Tibial nerve (tissue), 4 donors: ENCODE data around the gene INTS11. TPM values are rescaled to one million over a fixed set of nuclear protein-coding genes. Genes with fewer than 3 reads are reported as not detected.

ENCODE experiments used
- DNase-seq, 2 donors: peaks; one replicate each; pipeline ENCODE4 v3.0.0-alpha.2; 2019; ENCODE audit warnings: low spot score in 2 of 2
- H3K27ac ChIP-seq, 4 donors: fragments of 200-600 bp; sonication (generic) in 3 of 4; one replicate each; pipeline ENCODE4 v1.5.1; 2017 to 2019; ENCODE audit warnings: mild to moderate bottlenecking in 1 of 4
- H3K27me3 ChIP-seq, 2 donors: fragments of 200-600 bp; sonication (generic) in 1 of 2; one replicate each; pipeline versions ENCODE4 v1.5.1 to v1.6.0; 2017 to 2019
- H3K36me3 ChIP-seq, 3 donors: fragments of 200-600 bp; sonication (generic); one replicate each; pipeline ENCODE4 v1.5.1; 2018 to 2019
- H3K4me1 ChIP-seq, 4 donors: fragments of 200-600 bp; sonication (generic) in 3 of 4; one replicate each; pipeline ENCODE4 v1.5.1; 2017 to 2019
- H3K4me3 ChIP-seq, 4 donors: fragments of 200-600 bp; sonication (generic) in 3 of 4; one replicate each; pipeline ENCODE4 v1.5.1; 2017 to 2019; ENCODE audit warnings: mild to moderate bottlenecking in 1 of 4, moderate library complexity in 1 of 4
- H3K9me3 ChIP-seq, 4 donors: fragments of 200-600 bp; sonication (generic) in 3 of 4; one replicate each; pipeline ENCODE4 v1.5.1; 2017 to 2019
- EP300 ChIP-seq, 2 donors: sonication (generic); formaldehyde crosslinking; IDR thresholded peaks; one replicate each; pipeline ENCODE4 v1.6.1; 2017; ENCODE audit warnings: antibody characterized with exemption in 2 of 2, mild to moderate bottlenecking in 1 of 2
- POLR2A ChIP-seq, 2 donors: fragments of 450-650 bp; IDR thresholded peaks; one replicate each; pipeline ENCODE4 v1.6.1; 2017; ENCODE audit warnings: antibody characterized with exemption in 2 of 2, mild to moderate bottlenecking in 2 of 2, moderate library complexity in 2 of 2
- WGBS, 2 donors: methylation state at CpG; one replicate each; pipeline ENCODE4 v1.1.5; 2018; 5-methylcytosine and 5-hydroxymethylcytosine counted together
- total RNA-seq, 4 donors: library from RNA; depleted of rRNA; stranded (reverse); fragments of >200 nt; gene quantifications; one replicate each; pipeline ENCODE4 v1.1.0, GENCODE V29; 2016
- TF ChIP-seq, protein P1 (sequence below), 5 experiments: fragments of 200-600 bp in 3 of 5; fragments of 450-650 bp in 2 of 5; sonication (generic) in 3 of 5; IDR thresholded peaks; one replicate each; pipeline ENCODE4 v1.5.1; 2016 to 2019; ENCODE audit warnings: antibody characterized with exemption in 5 of 5, mild to moderate bottlenecking in 3 of 5, moderate library complexity in 2 of 5

Gene INTS11
- total RNA-seq, 4 donors from 2014 or later = 118 to 241 (median 157) TPM

DNA sequence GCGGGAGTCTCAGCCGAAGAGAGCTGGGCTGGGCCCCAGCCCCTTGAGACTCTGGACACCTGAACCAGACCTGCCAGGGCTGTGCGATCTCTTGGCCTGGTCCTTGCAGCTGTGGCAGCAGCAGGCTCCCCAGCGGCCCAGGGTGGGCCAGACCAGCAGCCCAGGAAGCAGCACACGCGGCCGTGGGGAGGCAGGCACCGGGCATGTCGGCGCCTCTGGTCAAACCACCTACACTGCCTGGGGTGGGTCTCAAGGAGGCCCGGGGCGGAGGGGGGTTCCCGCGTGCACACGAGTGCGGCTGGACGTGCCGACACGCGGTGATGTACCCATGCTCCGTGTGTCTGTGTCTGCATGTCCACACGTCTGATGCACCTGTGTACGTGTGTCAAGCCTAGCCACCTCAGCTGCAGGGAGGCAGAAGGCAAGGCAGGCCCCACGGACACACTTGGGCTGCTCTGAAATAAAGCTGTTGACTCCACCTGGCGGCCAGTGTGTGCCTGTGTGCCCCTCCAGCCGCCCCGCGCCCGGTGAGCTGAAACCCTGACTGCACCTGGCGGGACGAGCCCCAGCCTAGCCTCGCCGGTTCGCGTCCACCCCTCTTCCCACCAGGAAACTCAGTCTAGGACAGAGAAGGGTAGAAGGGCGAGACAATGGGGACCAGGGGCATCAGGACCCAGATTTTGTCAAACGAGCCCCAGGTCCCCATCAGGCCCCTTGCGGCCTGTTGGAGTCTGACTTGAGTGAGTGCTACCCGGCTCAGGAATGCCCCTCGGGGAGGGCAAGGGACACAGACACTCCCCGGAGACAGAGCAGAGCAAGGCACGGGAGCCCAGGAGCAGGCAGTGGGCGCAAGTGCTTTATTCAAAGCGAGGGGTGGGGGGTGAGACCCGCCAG is 32.7 kb downstream of the INTS11 start:
- no peak for TF ChIP-seq POLR2A (IDR thresholded peaks at IDR 0.05)
- TF ChIP-seq, protein P1, sequence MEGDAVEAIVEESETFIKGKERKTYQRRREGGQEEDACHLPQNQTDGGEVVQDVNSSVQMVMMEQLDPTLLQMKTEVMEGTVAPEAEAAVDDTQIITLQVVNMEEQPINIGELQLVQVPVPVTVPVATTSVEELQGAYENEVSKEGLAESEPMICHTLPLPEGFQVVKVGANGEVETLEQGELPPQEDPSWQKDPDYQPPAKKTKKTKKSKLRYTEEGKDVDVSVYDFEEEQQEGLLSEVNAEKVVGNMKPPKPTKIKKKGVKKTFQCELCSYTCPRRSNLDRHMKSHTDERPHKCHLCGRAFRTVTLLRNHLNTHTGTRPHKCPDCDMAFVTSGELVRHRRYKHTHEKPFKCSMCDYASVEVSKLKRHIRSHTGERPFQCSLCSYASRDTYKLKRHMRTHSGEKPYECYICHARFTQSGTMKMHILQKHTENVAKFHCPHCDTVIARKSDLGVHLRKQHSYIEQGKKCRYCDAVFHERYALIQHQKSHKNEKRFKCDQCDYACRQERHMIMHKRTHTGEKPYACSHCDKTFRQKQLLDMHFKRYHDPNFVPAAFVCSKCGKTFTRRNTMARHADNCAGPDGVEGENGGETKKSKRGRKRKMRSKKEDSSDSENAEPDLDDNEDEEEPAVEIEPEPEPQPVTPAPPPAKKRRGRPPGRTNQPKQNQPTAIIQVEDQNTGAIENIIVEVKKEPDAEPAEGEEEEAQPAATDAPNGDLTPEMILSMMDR (IDR thresholded peaks at IDR 0.05) = peak; percentile 22 to 83 (median 42)
- no peaks in the 10 kb centered on the region for H3K9me3 ChIP-seq
- no peak overlapping the region for H3K4me3 ChIP-seq
- 62 to 65% methylated on average over 20 to 34 of the region's 45 CpGs for WGBS, 2 donors
- H3K27ac ChIP-seq = no peak overlapping the region
- H3K4me1 ChIP-seq = peaks cover 0 to 18% (median 3%) of the 10 kb centered on the region in 4 donors
- peak in 1 of 2 donors; percentile 48 for DNase-seq
- H3K27me3 ChIP-seq = peaks cover 0 to 4% of the 10 kb centered on the region in 2 donors
- peaks cover 0 to 46% (median 0%) of the 10 kb centered on the region in 3 donors for H3K36me3 ChIP-seq

- DNase-seq = no peak
- Histone ChIP-seq H3K4me1 (peaks cover 0 to 18% (median 3%) of the 10 kb centered on the region in 4 donors), H3K4me3 (no peak overlapping the region), H3K27ac (no peak overlapping the region), H3K9me3 (no peaks in the 10 kb centered on the region), H3K36me3 (peaks cover 0 to 39% (median 0%) of the 10 kb centered on the region in 3 donors), H3K27me3 (peaks cover 0 to 11% of the 10 kb centered on the region in 2 donors)
- TF ChIP-seq, protein P1 (IDR thresholded peaks at IDR 0.05) = no peak
- TF ChIP-seq EP300 (IDR thresholded peaks at IDR 0.05) = no peak
- no peak for TF ChIP-seq POLR2A (IDR thresholded peaks at IDR 0.05)
- WGBS, 2 donors = 47 to 55% methylated on average over 16 to 28 of the region's 28 CpGs
Observed at GRCh38 chr1:1291023-1291528, 33.4 kb downstream of the INTS11 start.

DNA sequence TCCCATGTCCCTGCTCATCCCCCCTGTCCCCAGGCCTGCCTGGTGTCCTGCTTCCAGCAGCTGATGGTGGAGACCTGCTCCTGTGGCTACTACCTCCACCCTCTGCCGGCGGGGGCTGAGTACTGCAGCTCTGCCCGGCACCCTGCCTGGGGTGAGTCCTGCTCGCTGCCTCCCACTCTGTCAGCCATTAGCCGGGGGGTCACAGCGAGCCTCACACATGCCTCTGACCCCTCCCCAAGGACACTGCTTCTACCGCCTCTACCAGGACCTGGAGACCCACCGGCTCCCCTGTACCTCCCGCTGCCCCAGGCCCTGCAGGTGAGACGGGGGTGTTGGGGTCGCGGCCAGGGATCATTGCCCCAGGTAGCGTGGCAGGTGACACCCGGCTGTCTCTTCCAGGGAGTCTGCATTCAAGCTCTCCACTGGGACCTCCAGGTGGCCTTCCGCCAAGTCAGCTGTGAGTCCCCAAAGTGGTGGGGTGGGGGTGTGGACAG is 34.2 kb downstream of the INTS11 start:
- WGBS, 2 donors = 60 to 64% methylated on average over 13 to 15 of the region's 15 CpGs
- no peaks in the 10 kb centered on the region for H3K9me3 ChIP-seq
- H3K27ac ChIP-seq = no peak overlapping the region
- peaks cover 0 to 31% (median 0%) of the 10 kb centered on the region in 3 donors for H3K36me3 ChIP-seq
- H3K27me3 ChIP-seq = peaks cover 0 to 19% of the 10 kb centered on the region in 2 donors
- peaks cover 0 to 18% (median 3%) of the 10 kb centered on the region in 4 donors for H3K4me1 ChIP-seq
- no peak for DNase-seq
- no peak overlapping the region for H3K4me3 ChIP-seq
- no peak for TF ChIP-seq EP300 (IDR thresholded peaks at IDR 0.05)
- TF ChIP-seq, protein P1 (IDR thresholded peaks at IDR 0.05) = peak; percentile 38 to 66 (median 45)

- Histone ChIP-seq H3K9me3 (no peaks in the 10 kb centered on the region), H3K4me1 (peaks cover 0 to 18% (median 3%) of the 10 kb centered on the region in 4 donors), H3K27me3 (peaks cover 0 to 23% of the 10 kb centered on the region in 2 donors), H3K36me3 (peaks cover 0 to 3% (median 0%) of the 10 kb centered on the region in 3 donors), H3K27ac (no peak overlapping the region), H3K4me3 (no peak overlapping the region)
- TF ChIP-seq EP300 (IDR thresholded peaks at IDR 0.05) (no peak), POLR2A (IDR thresholded peaks at IDR 0.05) (no peak)
- TF ChIP-seq, protein P1 (IDR thresholded peaks at IDR 0.05) = no peak
- DNase-seq = no peak
- 87 to 91% methylated on average over 25 to 26 of the region's 46 CpGs for WGBS, 2 donors
Observed at GRCh38 chr1:1287288-1288110, 37.0 kb downstream of the INTS11 start.
